ENCODE data around the gene ELOA. TPM values are rescaled to one million over a fixed set of nuclear protein-coding genes. Genes with fewer than 3 reads are reported as not detected.
A peak's percentile ranks its signal among the peaks of the same experiment; 100 is the strongest.

ELOA gene
- total and polyA plus RNA-seq, 9 of the 15 experiments (the other 6 are each of a cell fraction or from before 2014, with no cell fraction given) = 31.9 to 98.6 (median 61.3) TPM

GRCh38 chr1:23799570-23800399 lies 56.5 kb downstream of the ELOA start (continued):
- TF ChIP-seq, protein P1, sequence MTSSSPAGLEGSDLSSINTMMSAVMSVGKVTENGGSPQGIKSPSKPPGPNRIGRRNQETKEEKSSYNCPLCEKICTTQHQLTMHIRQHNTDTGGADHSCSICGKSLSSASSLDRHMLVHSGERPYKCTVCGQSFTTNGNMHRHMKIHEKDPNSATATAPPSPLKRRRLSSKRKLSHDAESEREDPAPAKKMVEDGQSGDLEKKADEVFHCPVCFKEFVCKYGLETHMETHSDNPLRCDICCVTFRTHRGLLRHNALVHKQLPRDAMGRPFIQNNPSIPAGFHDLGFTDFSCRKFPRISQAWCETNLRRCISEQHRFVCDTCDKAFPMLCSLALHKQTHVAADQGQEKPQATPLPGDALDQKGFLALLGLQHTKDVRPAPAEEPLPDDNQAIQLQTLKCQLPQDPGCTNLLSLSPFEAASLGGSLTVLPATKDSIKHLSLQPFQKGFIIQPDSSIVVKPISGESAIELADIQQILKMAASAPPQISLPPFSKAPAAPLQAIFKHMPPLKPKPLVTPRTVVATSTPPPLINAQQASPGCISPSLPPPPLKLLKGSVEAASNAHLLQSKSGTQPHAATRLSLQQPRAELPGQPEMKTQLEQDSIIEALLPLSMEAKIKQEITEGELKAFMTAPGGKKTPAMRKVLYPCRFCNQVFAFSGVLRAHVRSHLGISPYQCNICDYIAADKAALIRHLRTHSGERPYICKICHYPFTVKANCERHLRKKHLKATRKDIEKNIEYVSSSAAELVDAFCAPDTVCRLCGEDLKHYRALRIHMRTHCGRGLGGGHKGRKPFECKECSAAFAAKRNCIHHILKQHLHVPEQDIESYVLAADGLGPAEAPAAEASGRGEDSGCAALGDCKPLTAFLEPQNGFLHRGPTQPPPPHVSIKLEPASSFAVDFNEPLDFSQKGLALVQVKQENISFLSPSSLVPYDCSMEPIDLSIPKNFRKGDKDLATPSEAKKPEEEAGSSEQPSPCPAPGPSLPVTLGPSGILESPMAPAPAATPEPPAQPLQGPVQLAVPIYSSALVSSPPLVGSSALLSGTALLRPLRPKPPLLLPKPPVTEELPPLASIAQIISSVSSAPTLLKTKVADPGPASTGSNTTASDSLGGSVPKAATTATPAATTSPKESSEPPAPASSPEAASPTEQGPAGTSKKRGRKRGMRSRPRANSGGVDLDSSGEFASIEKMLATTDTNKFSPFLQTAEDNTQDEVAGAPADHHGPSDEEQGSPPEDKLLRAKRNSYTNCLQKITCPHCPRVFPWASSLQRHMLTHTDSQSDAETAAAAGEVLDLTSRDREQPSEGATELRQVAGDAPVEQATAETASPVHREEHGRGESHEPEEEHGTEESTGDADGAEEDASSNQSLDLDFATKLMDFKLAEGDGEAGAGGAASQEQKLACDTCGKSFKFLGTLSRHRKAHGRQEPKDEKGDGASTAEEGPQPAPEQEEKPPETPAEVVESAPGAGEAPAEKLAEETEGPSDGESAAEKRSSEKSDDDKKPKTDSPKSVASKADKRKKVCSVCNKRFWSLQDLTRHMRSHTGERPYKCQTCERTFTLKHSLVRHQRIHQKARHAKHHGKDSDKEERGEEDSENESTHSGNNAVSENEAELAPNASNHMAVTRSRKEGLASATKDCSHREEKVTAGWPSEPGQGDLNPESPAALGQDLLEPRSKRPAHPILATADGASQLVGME (CRISPR knock-in tag; IDR thresholded peaks at IDR 0.05) = 0 out of 2 replicates have a peak, but pooled peaks have one; percentile 40
- TF ChIP-seq CREM (IDR thresholded peaks at IDR 0.05; ENCODE audit: low read depth) (peak; percentile 25; the same call in 1 of the 2 replicates), E2F3 (CRISPR knock-in tag; IDR thresholded peaks at IDR 0.05) (peak; percentile 27; the same call in 1 of the 2 replicates), NR2C2 (CRISPR knock-in tag; IDR thresholded peaks at IDR 0.05) (0 out of 2 replicates have a peak, but pooled peaks have one; percentile 23), NR2C2 (tag; IDR thresholded peaks at IDR 0.05) (peak; percentile 70; the same call in 1 of the 2 replicates), SMAD4 (CRISPR knock-in tag; conservative IDR thresholded peaks at IDR 0.05) (peak; percentile 67), NRF1 (conservative IDR thresholded peaks at IDR 0.05 in 1 of 2, IDR thresholded peaks at IDR 0.05 in 1 of 2) (peak; percentile 26 to 30; a peak in 1 of 4 replicates), ZNF699 (CRISPR knock-in tag; IDR thresholded peaks at IDR 0.05; ENCODE audit: insufficient replicate concordance) (no peak), CBFA2T2 (conservative IDR thresholded peaks at IDR 0.05) (peak; percentile 62), CXXC5 (CRISPR knock-in tag; IDR thresholded peaks at IDR 0.05) (peak; percentile 49; the same call in 1 of the 2 replicates), SMARCA5 (IDR thresholded peaks at IDR 0.05) (no peak), PTBP1 (IDR thresholded peaks at IDR 0.05; ENCODE audit: low read depth, low read length) (no peak), CBX3 (IDR thresholded peaks at IDR 0.05; ENCODE audit: borderline replicate concordance in 1 of 2, low read length in 2 of 2) (0 out of 3 replicates have a peak, but pooled peaks of 1 of the 2 experiments have one; percentile 23)
- TF ChIP-seq, protein P2, sequence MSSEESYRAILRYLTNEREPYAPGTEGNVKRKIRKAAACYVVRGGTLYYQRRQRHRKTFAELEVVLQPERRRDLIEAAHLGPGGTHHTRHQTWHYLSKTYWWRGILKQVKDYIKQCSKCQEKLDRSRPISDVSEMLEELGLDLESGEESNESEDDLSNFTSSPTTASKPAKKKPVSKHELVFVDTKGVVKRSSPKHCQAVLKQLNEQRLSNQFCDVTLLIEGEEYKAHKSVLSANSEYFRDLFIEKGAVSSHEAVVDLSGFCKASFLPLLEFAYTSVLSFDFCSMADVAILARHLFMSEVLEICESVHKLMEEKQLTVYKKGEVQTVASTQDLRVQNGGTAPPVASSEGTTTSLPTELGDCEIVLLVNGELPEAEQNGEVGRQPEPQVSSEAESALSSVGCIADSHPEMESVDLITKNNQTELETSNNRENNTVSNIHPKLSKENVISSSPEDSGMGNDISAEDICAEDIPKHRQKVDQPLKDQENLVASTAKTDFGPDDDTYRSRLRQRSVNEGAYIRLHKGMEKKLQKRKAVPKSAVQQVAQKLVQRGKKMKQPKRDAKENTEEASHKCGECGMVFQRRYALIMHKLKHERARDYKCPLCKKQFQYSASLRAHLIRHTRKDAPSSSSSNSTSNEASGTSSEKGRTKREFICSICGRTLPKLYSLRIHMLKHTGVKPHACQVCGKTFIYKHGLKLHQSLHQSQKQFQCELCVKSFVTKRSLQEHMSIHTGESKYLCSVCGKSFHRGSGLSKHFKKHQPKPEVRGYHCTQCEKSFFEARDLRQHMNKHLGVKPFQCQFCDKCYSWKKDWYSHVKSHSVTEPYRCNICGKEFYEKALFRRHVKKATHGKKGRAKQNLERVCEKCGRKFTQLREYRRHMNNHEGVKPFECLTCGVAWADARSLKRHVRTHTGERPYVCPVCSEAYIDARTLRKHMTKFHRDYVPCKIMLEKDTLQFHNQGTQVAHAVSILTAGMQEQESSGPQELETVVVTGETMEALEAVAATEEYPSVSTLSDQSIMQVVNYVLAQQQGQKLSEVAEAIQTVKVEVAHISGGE (CRISPR knock-in tag; IDR thresholded peaks at IDR 0.05) = peak in 1 of 3 experiments; percentile 65; a peak in 1 of 6 replicates
- TF ChIP-seq, protein P3, sequence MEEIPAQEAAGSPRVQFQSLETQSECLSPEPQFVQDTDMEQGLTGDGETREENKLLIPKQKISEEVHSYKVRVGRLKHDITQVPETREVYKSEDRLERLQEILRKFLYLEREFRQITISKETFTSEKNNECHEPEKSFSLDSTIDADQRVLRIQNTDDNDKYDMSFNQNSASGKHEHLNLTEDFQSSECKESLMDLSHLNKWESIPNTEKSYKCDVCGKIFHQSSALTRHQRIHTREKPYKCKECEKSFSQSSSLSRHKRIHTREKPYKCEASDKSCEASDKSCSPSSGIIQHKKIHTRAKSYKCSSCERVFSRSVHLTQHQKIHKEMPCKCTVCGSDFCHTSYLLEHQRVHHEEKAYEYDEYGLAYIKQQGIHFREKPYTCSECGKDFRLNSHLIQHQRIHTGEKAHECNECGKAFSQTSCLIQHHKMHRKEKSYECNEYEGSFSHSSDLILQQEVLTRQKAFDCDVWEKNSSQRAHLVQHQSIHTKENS (CRISPR knock-in tag; IDR thresholded peaks at IDR 0.05) = no peak

Data from K562 (cell line).